SKM-1 treated with dmso at 0.1 percent for 144 hours (cell line): Measurements from ENCODE around the gene PDSS2.
"Not testable (repeated sequence)": the region's sequence is repeated elsewhere in the genome, so short reads cannot be mapped to it uniquely, and the experiment has no call there.

Experiments
- DNase-seq: peaks from one replicate; lab custom pipeline; 2025; ENCODE audit not compliant: unreplicated experiment; lab: John Stamatoyannopoulos, UW

The PDSS2 gene

DNA sequence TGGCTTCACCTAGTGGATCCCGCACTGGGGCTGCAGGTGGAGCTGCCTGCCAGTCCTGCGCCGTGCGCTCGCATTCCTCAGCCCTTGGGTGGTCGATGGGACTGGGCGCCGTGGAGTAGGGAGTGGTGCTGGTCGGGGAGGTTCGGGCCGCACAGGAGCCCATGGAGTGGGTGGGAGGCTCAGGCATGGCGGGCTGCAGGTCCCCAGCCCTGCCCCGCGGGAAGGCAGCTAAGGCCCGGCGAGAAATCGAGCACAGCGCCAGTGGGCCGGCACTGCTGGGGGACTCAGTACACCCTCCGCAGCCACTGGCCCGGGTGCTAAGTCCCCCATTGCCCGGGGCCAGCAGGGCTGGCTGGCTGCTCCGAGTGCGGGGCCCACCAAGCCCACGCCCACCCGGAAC, 95.2 kb downstream of the PDSS2 start:
- DNase-seq, result not testable (repeated sequence)

DNA sequence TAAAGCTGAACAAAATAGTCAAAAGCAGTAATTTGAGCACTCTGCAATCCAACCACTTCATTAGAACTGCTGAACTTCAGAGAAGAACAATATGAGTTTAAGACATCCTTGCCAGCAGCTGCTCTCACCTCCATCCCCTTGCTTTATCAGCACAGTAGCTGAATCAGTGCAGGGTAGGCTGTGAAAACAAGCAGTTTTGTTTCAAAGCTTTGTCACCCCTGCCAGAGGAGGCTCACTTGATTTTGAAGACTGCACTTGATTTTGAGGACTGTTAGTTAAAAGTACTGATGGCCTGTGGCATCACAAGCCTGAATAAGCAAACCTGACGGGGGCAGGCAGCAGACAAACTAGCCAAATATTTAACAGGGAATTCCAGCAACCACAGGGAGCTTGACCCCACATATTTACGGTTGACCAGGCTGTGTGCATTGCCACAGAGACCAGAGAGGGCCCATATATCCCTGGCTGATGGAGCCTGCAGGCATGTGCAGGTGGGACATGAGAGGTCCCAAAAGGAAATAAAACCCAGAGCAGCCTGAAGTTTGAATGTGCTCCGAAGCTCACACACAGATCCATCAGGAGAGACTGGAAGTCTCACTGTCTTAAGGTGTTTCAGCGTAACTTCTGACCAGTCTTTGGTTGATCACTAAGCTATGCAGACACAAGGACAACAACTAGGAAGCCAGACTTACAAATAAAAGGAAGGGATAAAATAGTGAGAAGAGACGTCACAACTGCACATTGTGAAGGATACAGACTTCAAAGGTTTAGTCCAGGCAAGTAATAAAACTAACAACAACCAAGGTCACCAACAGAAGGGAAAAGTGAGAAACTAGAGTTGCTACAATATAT, 97.4 kb downstream of the PDSS2 start:
- DNase-seq, result no peak

DNA sequence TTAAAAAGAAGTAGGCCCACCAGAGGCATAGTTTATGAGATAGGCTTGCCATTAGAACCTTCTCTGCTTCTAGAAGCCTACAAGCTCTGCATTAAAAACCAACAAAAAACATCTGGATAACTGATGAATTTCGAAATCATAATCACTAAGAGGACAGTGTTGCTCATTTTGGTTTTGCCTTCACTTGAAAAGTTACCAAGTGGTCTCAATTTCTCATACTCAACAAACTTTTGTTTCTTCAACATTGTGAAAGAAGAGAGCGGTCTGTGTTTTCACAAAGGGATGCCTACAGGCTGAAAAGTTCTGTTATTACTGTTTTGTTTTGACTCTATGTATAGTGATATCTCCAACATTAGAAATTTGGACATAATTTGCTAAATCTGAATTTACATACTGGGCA, 98.9 kb downstream of the PDSS2 start:
- no peak for DNase-seq

DNA sequence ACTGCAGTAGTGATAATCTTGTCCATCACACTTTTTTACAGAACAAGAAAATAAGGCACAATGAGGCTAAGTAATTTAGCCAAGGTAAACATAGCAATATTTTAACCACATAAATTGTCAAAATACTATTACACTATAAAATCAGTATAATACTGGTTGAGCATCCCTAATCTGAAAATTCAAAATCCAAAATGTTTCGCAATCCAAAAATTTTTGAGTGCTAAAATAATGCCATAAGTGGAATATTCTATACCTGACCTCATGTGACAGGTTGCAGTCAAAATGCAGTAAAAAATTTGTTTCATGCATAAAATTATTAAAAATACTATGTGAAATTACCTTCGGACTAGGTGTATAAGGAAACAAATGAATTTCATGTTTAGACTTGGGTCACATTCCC, 101.5 kb downstream of the PDSS2 start:
- no peak for DNase-seq

DNA sequence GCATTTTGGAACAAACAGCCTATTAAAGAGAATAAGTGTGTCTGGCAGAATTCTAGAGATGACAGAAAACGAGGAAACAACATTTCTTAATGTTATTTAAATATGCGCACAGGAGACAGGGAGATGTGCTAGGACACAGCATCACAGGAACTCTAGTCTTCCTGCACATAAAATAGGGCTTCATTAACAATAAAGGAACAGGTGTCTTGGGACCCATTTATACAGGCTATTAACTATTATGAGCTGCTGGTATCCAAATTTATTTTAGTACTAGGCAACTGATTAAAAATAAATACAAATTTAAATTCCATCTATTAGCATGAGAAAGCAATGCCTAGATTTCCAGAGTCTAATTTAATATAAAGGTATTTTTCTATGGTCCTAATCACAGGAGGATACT, 102.3 kb downstream of the PDSS2 start:
- DNase-seq, result no peak

DNA sequence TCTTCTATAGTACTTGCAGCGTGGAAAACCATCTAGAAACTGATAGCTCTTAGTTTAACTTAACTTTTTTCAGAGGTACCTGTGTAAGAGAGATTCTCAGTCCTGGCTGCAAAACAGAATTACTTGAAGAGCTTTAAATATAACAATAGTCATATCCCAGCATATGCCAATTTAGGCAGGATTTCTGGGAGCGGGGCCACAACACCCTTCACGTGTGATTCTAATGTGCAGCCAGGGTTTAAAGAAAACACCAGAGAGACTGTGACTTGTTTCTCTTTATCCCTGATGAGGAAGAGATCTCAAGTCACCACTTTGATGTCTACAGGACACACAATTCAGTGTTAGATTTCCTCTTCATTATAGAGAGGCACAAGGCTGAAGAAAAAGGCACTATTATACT, 103.7 kb downstream of the PDSS2 start:
- no peak for DNase-seq

DNA sequence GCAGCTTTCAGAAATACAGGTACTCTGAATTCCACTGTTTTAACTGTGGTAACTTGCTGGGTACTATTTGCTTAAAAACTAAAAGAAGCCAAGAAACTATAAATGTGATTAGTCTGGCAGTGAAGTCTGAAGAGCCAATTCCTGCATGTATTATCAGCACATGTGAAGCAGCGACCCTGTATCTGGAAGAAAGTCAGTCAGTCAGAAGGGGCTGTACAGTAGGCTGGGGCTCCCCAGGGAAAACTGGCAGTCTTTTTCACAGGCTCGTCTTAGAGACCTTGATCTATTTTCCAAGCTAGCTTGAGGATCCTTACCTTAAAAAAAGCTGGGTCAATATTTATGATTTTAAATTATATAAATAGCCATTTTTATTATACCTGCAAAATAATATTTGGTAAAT, 104.9 kb downstream of the PDSS2 start:
- DNase-seq, result no peak

DNA sequence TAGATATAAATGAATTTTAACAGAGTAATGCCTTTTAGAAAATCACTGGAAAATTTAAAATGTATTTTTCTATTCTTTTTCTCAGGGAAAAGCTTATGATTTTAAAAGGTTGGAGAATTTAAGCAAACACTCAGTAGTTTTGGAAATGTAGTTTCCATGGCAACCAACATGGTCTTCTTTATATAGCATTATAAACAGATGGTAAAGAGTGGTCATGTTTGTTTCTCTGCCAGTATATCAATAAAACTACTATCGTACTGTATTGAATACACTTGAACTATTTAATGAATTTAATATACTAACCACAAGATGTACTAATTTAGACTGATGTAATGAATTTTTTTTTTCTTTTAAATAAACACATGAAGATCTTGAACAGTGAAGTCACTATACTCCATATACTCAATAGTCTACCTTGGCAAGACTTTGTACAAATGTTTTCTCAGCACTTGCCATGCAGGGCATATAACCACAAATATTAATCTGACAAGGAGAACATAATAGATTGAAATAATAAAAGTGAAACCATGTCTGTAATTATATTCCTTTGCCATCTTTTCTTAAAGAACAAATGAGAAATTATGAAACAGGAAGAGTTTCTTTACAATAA, 105.5 kb downstream of the PDSS2 start:
- DNase-seq, result no peak

DNA sequence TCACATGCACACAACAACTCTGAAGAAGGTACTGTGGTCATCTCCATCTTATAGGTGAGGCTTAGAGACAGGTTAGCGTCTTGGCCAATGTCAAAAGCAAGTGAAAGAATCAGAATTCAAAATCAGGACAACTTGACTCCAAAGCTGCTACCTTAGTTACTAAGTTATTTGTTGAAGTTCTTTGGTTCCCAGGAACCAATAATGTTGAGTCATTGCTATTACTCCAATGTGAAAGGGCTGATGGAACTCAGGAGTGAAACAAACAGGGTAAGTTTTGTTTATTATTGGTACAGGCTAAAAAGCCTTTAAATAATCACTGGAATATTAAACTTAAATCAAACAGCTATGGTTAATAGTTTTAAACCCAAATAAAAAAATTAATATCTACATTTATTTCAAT, 111.1 kb downstream of the PDSS2 start:
- DNase-seq, result no peak

DNA sequence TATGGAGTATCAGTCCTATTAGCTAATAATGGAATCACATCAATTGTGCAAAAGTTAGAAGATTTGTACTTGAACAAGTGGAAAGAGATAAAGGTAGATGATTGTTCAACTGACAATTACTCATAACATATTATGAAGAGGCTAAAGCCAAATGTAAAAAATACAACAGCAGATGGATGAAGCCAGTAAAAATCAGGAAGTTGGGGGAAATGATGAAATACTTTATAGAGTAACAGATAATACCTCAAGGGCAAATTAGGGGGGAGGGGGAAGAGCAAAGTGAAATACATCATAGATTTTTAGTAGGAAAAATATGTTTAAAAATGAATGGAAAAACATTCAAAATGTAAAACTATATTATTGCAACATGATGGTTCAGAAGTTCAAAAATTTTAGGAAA, 114.0 kb downstream of the PDSS2 start:
- peak; percentile 53 for DNase-seq

DNA sequence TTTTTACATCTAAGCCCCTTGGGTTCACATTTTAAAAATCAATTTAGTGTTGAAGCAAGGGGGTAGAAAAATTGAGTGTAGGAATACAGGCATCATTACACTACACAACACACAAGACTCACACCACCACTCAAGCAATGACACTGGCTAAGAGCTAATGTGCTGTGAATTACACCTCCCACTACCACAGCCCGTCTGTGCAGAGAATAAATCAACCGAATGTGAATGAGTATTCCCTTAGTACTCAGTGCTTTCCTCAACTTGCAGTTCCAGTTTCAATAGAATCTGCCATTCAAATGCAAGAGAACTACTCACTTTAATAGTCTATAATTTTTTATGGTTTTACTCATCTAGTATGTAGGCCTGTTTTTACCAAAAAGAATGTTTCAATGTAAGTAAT, 114.4 kb downstream of the PDSS2 start:
- DNase-seq, result no peak

DNA sequence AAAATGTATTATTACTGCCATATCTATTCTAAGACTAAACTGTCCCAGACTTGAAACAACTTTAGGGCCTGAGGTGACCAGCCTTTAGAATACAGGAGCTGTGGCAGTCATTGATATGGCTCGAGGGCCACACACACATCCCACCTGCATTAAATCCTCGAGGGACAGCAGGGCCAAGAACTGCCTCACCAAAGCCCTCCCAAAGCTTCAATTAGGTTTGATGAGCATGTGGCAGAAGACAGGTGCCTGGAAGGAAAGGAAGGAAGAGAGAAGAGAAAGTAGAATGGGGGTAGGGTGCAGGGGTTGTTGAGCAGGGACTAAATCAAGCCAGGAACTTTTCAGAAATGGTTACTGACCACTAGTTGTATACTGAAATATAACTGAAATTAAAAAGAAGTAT, 115.0 kb downstream of the PDSS2 start:
- no peak for DNase-seq

DNA sequence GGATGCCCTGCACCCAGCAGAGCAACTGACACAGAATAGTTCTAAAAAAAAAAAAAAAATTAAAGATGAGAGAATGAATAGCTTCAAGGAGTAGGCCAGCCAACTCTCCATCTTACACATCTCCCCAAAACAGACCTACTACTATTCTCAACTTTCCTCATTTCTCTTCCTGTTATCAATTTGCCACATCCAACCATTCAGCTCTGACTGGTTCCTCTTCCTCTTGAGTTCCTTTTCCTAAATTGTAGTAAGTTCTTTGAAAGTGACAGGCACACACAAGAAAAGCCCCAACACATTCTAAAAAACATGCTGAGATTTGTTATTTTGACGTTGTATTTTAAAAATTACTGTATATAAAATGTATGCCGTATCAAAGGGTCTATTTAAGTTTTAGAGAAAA, 117.2 kb downstream of the PDSS2 start:
- DNase-seq, result peak; percentile 65

DNA sequence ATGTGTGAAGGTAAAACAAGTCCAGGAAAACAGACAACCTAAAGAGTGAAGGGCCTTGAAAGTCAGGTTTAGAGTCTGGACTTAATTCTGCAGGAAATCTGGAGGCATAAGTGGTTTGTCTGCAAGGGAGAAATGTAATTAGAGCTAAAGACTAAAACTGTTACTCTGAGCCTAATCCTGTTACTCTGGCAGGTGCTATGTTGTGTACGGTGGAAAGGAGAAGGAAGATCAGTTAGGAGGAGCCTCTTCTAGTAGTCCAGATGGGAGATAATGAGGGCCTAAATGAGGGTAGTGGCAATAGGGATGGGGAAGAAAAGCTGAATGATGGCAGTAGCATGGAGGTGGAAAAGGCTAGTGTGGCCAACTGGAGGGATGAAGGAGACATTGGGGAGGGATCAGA, 118.5 kb downstream of the PDSS2 start:
- no peak for DNase-seq

DNA sequence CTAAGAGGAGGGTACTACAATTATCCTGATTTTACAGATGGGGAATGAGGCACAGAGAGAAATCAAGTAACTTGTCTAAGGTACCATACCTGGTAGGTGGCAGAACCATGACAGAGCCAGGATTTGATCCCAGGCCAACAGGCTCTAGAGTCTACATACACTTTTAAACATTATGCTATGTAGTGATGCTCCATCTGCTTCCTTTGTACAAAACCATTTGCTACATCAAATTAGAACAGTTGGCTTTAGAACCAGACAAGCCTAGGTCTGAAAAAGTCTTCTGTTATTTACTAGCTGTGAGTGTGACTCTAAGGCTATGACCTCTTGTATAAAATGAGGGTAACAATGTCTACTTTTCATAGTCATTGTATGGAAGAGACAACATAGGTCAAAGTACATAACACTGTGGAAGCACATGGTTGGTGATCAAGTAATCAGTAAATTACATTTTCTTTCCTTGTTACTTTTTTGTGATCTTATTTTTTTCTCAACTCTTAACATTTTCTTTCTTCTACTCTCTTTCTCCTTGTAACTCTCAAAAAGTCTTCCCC, 122.1 kb downstream of the PDSS2 start:
- DNase-seq, result no peak

DNA sequence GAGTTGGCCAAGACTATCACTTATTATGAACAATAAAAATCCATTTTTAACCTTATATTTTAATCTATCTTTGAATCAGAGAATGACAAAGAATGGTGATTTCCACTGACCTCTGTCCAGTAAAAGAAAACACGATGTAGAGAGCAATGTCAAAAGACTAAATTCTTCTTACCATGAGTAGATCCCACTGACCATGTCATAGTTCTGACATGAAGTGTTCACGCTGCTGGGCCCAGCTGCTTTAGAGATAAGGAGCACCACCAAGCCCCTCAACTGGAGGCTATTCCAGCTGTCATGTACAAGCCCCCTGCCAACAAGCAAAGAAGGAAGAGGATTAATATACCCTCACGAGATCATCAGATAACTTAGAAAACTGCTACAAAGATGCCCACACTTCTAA, 125.3 kb downstream of the PDSS2 start:
- no peak for DNase-seq

DNA sequence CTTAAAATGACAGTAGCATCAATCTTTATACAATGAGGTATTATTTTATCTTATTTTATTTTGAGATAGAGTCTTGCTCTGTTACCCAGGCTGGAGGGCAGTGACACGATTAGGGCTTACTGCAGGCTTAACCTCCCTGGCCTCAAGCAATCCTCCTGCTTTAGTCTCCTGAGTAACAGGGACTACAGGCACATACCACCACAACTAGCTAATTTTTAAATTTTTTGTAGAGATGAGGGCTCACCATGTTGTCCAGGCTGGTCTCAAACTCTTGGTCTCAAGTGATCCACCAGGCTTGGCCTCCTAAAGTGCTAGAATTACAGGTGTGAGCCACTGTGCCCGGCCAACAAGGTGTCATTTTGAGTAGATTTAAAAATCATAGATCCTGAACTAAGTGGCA, 125.9 kb downstream of the PDSS2 start:
- no peak for DNase-seq

DNA sequence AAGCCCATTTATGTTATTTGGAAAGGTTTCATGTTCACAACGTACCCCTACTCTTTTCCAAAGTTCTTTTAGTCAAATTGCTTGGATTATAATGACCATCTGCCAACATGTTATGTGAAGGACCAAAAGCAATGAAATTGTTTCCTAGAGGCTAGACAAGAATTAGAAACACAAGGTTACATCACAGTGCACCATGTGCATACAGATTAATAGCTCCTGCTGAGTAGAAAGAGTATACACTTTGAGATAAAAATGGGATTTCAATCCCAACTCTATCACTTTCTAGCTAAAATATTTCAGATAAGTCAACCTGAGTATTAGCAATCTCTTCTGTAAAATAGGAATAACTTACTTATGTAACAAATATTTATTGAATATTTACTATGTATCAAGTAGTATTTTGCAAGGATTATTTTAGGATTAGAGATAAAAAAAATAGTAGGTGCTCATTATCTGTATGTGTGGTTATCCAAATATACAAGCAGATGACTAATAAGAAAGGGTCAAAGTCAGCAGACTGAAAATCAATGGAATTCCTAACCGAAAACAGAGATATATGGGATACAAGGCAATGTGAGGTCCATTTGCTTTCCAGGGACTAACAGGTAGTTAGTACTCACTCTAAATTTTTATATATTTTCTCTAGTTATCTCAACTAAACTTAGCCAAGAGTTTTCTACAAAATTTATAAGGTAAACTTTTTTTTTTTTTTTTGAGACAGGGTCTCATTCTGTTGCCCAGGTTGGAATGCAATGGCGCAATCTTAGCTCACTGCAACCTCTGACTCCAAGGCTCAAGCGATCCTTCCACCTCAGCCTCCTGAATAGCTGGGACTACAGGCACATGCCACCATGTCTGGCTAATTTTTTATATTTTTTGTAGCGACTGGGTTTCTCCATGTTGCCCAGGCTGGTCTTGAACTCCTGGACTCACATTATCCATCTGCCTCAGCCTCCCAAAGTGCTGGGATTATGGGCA, 127.7 kb downstream of the PDSS2 start:
- DNase-seq, result no peak

DNA sequence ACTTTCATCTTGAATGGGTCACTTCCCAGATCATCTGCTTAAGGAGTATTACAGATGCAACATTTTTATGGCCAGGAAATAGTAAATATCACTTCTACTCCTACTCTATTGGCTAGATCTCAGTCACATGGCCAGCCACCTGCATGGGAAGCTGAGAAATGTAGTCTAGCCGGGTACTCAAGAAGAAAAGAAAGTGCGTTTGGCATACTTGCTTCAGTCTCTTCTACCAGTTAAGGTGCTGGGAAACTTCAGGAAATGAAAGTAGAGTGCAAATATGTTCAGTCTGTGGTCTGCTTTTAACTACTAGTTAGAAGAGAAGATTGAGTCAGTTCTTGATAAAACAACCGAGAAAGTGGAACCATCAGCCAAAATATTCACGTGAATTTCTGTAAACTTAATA, 129.2 kb downstream of the PDSS2 start:
- no peak for DNase-seq

DNA sequence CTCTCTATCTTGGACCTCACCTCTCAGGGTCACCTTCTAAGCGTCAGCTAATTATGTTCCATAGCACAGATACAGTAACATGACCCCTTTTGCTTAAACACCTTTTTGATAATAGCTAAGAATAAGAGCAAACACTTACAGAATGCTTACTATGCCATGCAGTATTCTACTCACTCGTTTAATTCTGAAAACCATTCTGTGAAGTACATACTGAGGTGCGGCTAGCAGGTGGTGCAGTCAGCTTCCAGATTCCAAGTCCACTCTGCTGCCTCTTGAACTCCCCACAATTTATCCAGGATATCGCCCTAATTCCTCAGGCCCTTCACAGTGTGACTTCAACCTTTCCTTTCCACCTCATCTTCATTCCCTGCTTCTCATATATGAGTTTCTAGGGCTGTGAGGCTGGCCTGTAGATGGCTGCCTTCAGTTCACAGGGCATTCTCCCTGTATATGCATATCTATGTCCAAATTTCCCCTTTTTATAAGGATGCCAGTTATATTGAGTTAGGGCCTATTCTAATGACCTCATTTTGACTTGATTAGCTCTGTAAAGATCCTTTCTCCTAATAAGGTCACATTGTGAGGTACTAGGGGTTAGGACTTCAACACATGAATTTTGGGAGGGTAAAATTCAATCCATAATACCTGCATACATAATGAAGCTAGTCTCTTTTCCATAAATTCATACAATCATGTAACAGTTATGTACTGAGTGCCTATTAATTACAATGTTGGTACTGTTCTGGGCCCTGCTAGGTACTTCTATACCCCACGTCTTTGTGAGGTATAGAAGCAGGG, 130.1 kb downstream of the PDSS2 start:
- no peak for DNase-seq

DNA sequence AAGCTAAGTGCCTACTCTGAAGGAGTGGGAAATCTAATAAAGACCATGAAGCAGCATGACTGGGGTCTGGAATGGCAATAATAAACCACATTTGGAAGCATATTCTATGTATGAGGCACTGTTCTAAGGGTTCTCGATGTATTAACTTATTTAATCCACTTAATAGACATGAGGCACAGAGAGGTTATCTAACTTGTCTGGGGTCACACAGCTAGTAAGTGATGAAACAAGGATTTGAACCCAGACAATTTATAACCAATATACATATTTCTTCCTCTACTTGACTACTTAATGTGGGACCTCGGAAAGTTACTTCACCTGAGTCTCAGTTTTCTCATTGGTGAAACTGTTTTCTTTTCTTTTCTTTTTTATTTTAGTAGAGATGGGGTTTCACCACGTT, 131.3 kb downstream of the PDSS2 start:
- DNase-seq, result no peak
